Neural progenitor cell (in vitro differentiated cells): Measurements from ENCODE around the gene CYB5RL.

Source experiments
- EZH2 ChIP-seq: fragments of 200-600 bp; sonication (generic); IDR thresholded peaks from 2 replicates; pipeline ENCODE4 v1.6.1; 2017; ENCODE audit warnings: antibody characterized with exemption, mild to moderate bottlenecking, moderate library complexity
- TF ChIP-seq, protein P1 (sequence below): fragments of 200-600 bp; sonication (generic); IDR thresholded peaks from 2 replicates; pipeline ENCODE4 v1.5.1; 2017; ENCODE audit warnings: antibody characterized with exemption, mild to moderate bottlenecking

DNA sequence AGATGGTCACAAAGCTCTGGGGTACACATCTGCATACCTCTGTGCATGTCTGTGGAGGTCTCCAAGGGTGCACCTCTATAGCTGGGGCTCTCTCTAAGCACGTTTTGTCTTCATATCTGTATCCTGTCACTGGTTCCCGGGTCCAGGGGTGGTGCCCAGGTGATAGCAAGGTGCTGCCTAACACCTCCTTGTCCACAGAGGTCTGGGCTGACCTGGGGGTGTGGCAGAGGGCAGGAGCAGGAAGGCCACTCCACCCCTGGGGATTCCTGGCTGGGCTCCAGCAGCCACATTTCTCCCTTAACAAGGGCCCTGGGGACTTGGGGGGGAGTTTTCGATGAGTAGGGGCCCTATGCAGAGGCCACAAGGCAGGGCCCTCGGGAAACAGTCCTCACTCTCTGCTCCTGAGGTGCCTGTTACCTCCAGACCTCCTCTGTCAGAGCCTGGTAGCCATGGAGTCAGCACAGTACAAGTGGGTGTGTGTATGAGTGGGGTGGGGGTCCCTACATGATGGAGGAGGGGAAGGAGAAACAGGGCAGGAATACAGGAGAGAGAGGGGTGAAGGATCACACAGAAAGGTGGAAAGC is 40.0 kb downstream of the CYB5RL start:
- TF ChIP-seq, protein P1, sequence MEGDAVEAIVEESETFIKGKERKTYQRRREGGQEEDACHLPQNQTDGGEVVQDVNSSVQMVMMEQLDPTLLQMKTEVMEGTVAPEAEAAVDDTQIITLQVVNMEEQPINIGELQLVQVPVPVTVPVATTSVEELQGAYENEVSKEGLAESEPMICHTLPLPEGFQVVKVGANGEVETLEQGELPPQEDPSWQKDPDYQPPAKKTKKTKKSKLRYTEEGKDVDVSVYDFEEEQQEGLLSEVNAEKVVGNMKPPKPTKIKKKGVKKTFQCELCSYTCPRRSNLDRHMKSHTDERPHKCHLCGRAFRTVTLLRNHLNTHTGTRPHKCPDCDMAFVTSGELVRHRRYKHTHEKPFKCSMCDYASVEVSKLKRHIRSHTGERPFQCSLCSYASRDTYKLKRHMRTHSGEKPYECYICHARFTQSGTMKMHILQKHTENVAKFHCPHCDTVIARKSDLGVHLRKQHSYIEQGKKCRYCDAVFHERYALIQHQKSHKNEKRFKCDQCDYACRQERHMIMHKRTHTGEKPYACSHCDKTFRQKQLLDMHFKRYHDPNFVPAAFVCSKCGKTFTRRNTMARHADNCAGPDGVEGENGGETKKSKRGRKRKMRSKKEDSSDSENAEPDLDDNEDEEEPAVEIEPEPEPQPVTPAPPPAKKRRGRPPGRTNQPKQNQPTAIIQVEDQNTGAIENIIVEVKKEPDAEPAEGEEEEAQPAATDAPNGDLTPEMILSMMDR: no peak
- TF ChIP-seq EZH2: no peak
